COR-L47 (cell line): ENCODE results near the gene BTN2A1.
"Not testable (repeated sequence)": the region's sequence is repeated elsewhere in the genome, so short reads cannot be mapped to it uniquely, and the experiment has no call there.

Experiments used
- DNase-seq: peaks from one replicate; lab custom pipeline; 2025; lab: John Stamatoyannopoulos, UW

Gene BTN2A1

GRCh38 chr6:26493258-26493657 is 35.5 kb downstream of the BTN2A1 start:
- no peak for DNase-seq

DNA sequence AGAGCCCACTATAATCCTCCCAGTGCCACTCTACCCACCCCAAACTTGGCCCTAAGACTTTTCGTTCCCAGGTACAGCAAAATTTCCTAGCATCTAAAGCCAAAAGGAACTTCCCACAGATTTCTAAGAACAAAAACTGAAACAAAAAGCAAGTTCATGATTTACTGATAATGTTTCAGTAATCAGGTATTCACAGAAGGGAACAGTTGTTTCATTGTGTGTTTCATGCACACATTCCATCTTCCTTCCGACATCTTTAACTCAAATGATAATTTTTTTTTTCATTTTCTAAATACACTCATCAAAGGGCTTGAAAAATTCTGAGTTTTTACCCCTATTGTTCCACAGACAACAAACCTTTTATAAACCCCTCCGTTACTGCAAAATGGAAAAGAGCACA is 36.4 kb downstream of the BTN2A1 start:
- no peak for DNase-seq

GRCh38 chr6:26495281-26495680 is 37.5 kb downstream of the BTN2A1 start:
- DNase-seq, result no peak

DNA sequence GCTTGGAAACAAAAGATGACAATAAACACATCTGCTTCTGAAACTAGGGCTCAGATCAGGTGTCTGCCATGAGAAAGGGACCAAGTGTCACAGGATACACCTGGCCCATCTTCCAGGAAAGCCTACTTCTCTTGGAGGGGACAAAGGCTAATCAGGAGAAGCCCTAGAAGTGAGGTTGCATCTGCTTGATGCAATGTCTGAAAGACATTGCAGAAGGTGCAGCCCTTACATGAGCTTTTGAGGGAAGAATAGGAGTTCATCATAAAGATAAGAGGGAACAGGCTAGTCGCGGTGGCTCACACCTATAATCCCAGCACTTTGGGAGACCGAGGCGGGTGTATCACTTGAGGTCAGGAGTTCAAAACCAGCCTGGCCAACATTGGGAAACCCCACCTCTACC is 39.9 kb downstream of the BTN2A1 start:
- DNase-seq, result no peak

- no peak for DNase-seq
Observed at GRCh38 chr6:26500102-26500501, 42.3 kb downstream of the BTN2A1 start, which contains the start of gene BTN1A1. BTN1A1 (plus strand) TSS chr6:26500303; CDS start chr6:26501287, 984 bp downstream.

- DNase-seq, result no peak
Observed at GRCh38 chr6:26501482-26501986, 43.8 kb downstream of the BTN2A1 start.

DNA sequence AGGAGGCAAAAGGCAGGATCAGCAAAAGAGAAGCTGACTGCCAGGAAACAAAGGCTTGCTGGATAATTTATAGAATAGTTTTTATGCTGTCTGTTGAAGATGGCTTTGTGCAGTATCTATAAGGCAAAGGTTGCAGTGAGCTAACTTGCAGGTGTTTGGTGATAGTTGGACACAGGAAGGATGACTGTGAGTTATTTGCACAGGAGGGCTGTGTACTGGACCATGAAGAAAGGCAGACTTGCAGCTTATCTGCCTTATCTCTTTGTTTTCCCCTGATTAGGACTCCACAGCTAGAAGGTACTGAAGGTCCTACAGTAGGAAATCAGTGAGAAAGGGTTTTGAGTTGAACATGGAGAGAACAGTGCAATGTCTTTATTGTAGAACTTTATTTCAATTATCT is 44.4 kb downstream of the BTN2A1 start:
- DNase-seq, result no peak

- DNase-seq, result no peak
Observed at GRCh38 chr6:26502626-26503025, 44.9 kb downstream of the BTN2A1 start.

DNA sequence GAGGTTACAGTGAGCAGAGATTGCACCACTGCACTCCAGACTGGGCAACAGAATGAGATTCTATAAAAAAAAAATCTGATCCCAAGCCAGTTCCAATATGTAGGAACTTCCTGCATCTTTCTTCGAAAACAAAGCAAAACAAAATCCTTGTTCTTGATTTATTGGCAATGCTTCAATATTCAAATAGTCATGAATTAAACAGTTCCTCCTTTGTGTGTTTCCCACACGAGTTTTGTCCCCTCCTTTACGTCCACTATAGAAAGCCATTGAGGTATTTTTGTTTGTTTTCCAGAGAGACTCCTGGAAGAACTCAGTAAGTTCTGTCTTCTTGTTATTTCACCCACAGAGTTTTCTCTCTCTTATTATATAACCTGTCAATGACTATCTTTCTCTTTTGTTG is 49.9 kb downstream of the BTN2A1 start:
- DNase-seq, result no peak

GRCh38 chr6:26511033-26511432 is 53.3 kb downstream of the BTN2A1 start:
- DNase-seq, result not testable (repeated sequence)

DNA sequence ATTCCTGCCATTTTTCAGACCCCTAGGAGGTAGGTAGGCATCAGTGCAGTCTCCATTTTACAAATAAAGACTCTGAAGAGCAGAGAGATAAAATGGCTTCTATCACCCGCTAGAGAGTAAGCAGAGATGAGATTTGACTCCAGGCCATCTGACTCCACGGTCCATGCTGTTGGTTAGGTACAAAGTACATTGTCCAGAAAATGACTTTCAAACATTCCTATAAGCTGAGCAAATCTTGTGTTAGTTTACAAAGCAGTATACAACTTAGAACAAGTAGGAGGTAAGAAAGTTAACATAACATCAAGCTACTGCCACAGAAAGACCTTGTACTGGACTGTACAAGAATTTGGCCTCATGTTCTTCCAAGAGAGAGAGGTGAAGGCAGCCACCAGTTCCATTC is 57.2 kb downstream of the BTN2A1 start:
- no peak for DNase-seq

GRCh38 chr6:26516481-26517427 is 59.0 kb downstream of the BTN2A1 start:
- DNase-seq, result no peak
